NCI-H128 (cell line): ENCODE measurements around the gene EEPD1.

Experiments used
- DNase-seq: peaks from one replicate; lab custom pipeline; 2025; ENCODE audit not compliant: unreplicated experiment; lab: John Stamatoyannopoulos, UW

The EEPD1 gene

GRCh38 chr7:36279200-36279925 lies 126.3 kb downstream of the EEPD1 start:
- no peak for DNase-seq

- no peak for DNase-seq
These were observed 126.9 kb downstream of the EEPD1 start for GRCh38 chr7:36279926-36280315.

GRCh38 chr7:36280840-36281812 lies 128.1 kb downstream of the EEPD1 start:
- DNase-seq = no peak

GRCh38 chr7:36281945-36282717 lies 129.1 kb downstream of the EEPD1 start:
- DNase-seq = no peak

GRCh38 chr7:36283181-36283580 lies 130.1 kb downstream of the EEPD1 start:
- DNase-seq = no peak

- DNase-seq = no peak
These were observed 130.7 kb downstream of the EEPD1 start for GRCh38 chr7:36283711-36284130.

- no peak for DNase-seq
These were observed 131.5 kb downstream of the EEPD1 start for GRCh38 chr7:36284456-36285090.

- no peak for DNase-seq
These were observed 132.2 kb downstream of the EEPD1 start for GRCh38 chr7:36285276-36285675.

GRCh38 chr7:36286226-36286625 lies 133.2 kb downstream of the EEPD1 start:
- no peak for DNase-seq

GRCh38 chr7:36286688-36287087 lies 133.6 kb downstream of the EEPD1 start:
- DNase-seq = no peak

GRCh38 chr7:36287371-36288241 lies 134.6 kb downstream of the EEPD1 start:
- no peak for DNase-seq

- DNase-seq = no peak
These were observed 135.4 kb downstream of the EEPD1 start for GRCh38 chr7:36288501-36288900.

- DNase-seq = no peak
These were observed 137.0 kb downstream of the EEPD1 start for GRCh38 chr7:36289833-36290661.

GRCh38 chr7:36291387-36292316 lies 138.6 kb downstream of the EEPD1 start:
- DNase-seq = peak; percentile 59

GRCh38 chr7:36295090-36295489 lies 142.0 kb downstream of the EEPD1 start:
- DNase-seq = no peak

- no peak for DNase-seq
These were observed 143.2 kb downstream of the EEPD1 start for GRCh38 chr7:36296284-36296683.

- DNase-seq = no peak
These were observed 144.4 kb downstream of the EEPD1 start for GRCh38 chr7:36297364-36298009.
